T-helper 22 cell (primary cell): Measurements from ENCODE around the gene SNX18.

ENCODE experiments used
- DNase-seq: peaks from one replicate; pipeline ENCODE4 v3.0.0-alpha.2; 2020; ENCODE audit warnings: low read depth

SNX18 gene

GRCh38 chr5:54541823-54542783 is 24.5 kb downstream of the SNX18 start:
- no peak for DNase-seq

- DNase-seq, result no peak
Observed at GRCh38 chr5:54544044-54544443, 26.5 kb downstream of the SNX18 start.

GRCh38 chr5:54545796-54546195 is 28.2 kb downstream of the SNX18 start:
- no peak for DNase-seq

DNA sequence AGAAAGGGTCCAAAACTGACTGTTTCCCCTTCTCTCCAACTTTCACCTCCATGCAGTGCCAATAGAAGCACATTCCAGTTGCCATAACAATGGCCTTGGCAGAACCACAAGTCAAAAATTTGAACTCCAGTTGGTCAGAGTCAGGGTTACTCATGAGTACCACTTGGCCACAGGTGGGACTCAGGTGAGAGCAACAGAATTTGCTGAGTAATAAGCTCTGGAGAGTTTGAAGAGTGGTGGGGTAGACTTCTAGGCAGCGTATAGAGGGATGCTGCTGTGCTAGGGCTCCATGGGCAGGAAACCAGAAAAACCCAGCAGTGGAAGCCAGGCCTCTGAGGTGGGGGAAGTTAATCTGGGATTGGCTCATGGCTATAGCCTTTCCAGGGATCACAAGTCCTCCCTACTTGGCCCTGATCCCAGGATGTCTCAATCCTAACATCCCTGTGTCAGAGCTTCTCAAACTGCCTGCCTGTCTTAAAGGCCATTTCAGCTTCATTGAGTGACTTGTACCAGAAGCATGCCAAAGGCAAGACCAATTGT is 30.2 kb downstream of the SNX18 start:
- DNase-seq, result no peak

DNA sequence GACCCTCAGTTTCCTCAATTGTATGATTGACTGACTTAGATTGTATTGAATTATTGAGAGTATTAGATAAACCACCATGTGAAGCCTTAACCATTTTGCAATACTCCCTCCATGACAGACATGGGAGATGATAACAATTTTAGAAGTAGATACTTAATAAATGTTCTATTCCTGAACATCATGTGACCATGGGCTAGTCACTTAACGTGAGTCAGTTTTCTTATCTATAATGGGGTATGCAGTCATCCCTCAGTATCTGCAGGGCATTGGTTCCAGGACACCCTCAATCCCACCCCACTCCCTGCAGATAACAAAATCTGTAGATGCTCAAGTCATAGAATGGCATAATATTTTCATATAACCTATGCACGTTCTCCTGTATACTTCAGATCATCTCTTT is 31.0 kb downstream of the SNX18 start:
- DNase-seq, result no peak

GRCh38 chr5:54551292-54551691 is 33.7 kb downstream of the SNX18 start:
- DNase-seq, result no peak

GRCh38 chr5:54551926-54552325 is 34.4 kb downstream of the SNX18 start:
- DNase-seq, result no peak

GRCh38 chr5:54552446-54552845 is 34.9 kb downstream of the SNX18 start:
- DNase-seq, result no peak

DNA sequence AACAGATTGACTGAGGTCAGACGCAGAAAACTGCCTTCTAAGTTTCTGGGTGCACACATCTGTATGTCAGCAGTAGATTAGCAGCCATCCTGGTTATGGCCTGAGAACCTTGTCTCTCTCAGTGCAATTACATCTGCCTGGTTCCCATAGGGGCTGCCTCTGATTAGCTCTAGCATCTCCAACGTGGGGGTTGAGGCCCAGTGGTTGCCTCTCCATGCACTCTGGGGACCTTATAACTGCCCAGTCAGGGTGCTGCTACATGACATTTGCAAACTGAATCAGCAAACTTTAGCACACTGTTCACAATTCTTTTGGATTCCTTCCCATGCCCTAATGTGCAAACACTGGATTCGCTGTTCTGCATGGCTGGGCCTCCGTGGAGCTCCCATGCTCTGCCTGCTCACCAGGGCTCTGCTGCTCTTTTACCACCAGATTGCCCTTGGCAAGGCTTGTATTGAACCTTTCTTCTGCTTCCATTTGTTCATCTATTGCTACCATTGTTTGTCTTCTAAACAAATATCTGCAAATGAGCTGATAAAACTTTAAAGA is 36.2 kb downstream of the SNX18 start:
- DNase-seq, result no peak

GRCh38 chr5:54556141-54556540 is 38.6 kb downstream of the SNX18 start:
- no peak for DNase-seq

DNA sequence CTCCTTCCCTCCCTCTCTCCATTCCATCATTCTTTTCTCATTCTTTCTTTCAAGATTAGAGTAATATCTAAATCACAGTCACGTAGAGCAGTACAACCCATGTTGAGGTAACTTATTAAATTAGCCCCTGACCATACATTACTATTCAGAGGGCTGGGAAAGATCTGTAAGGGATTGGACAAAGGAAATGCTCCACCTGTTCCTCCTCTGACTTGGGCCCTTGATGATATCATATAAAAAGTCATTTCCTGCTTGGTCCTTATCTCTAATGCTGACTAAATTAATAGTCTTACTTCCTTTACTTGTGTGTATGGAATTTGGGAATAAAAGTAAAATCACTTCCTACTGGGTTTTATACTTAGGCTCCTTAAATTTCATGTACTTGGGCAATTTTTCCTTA is 40.8 kb downstream of the SNX18 start:
- DNase-seq, result no peak

GRCh38 chr5:54561651-54562050 is 44.1 kb downstream of the SNX18 start:
- DNase-seq, result no peak

DNA sequence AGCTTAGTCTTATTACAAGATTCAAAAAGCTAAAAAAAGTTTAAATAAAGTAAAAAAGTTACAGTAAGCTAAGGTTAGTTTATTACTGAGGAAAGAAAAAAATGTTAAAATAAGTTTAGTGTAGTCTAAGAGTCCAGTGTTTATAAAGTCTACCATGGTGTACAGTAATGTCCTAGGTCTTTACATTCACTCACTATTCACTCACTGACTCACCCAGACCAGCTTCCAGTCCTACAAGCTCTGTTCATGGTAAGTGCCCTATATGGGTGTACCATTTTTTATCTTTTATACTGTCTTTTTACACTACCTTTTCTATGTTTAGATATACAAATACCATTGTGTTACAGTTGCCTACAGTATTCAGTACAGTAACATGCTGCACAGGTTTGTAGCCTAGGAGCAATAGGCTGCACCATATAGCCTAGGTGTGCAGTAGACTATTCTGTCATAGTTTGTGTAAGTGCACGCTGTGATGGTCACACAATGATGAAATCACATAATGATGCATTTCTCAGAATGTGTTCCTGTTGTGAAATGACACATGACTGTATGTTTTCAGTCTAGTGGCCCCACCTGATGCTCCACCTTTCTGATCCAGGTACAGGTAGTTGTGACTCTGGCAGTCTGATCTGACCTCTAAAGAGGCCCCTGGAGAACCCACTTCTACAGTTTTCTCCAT is 45.7 kb downstream of the SNX18 start:
- DNase-seq, result no peak

DNA sequence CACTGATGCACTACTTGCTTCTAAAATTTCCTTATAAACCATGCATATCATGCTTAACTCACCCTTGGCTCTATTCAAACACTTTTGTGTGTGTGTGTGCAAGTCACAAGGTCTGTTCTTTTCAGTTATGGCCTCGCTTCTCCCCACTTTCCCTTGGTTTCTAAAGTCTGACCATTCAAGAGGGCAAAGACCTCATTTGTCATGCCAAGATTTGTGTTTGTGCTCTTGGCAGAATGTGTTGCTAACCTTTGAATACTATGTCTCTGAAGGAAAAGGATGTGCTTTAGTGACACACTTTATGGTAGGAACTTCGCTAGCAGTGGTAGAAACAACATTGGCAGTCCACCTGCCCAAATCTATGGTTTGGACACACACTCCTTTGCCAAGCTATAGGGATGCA is 50.4 kb downstream of the SNX18 start:
- DNase-seq, result no peak

DNA sequence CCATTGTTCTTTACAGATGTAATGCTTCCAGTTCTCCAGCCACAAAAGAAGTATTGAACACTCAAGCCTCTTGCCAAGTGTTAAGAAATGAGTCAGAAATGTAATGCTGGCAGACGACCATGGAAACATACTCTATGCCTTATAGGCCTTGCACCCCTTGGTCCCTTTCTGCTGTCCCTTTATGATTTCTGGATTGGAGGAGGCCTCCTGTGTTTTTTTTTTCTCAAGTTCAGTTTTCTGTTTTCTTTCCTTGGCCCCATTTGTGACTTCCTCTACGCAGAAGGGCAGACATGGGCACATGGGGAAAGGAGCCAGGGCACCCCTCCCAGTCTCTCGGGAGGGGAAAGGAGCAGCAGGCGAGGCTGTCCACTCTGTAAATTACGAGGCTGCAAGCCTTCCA is 53.4 kb downstream of the SNX18 start:
- no peak for DNase-seq

GRCh38 chr5:54571462-54571861 is 53.9 kb downstream of the SNX18 start:
- DNase-seq, result no peak

GRCh38 chr5:54573812-54574489 is 56.4 kb downstream of the SNX18 start:
- no peak for DNase-seq

DNA sequence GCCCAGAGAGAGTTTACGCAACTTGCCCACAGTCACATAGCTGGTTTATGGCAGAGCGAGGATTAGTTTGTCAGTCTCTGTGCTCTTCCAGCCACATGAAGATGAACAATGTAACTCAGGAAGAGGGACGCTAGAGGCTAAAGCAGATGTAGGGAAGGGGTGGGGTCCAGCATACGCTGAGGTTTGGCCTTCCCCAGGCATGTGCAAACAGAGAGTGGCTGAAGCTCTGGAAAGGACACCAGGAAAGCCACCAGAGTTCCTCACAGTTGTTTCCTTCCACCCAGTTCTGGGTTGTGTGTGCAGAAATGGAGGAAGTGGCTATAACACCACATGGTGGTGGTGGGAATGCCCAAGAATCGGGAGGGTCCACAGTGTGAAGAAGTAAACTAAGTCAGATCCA is 60.0 kb downstream of the SNX18 start:
- no peak for DNase-seq

DNA sequence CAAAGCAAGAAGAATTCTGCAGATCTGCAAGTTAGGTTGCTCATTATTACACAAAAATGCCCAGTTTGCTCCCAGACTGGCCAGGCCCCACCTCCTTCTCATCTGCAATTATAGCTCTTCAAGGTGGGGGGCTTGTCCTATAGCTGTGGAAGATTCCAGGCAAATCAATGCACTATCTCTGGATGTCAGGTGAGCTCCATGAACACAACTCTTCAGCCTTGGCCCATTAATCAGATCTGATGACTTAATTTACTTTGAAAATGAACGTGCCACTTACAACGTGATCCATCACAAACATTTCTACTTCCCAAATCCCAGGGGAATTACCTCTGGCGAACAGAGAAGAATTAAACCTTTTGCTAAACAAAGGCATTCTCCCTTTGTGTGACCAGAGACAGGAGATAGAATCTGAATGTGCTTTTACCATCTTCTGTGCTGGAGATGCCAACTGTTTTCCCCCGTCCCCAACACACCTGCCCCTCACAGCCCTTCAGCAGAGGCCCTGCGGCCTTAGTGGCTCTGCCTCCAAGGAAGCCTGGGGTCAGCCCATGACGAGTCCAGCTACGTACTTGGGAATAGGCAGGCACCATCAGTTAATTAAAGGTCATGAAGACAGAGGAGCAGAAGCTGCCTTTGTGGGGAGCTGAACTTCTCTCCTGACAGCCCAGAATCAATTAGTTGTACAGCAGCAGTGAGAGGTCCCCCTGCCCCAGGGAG is 60.5 kb downstream of the SNX18 start:
- no peak for DNase-seq

- no peak for DNase-seq
Observed at GRCh38 chr5:54579591-54580295, 62.2 kb downstream of the SNX18 start.
